Measurements from ENCODE around the gene DNMBP.
"Not testable (repeated sequence)": the region's sequence is repeated elsewhere in the genome, so short reads cannot be mapped to it uniquely, and the experiment has no call there.

The DNMBP gene

DNA sequence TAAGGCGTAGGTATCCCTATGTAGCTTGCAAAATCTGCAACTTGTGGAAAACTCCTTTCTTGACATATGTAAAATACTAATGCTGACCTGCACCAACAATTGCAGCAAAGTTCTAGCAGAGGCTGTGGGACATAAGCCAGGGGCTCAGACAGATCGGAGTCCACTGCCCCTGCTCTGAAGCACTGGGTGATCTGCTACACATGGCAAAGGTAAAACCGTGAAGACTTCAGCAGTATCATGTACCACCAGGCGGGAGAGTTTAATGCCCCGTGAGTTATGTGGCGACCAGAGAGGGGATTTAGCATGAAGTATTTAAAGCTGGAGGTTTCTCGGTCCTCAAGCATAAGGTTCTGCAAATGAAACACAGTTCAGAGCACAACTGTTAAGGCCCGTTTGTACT lies 150.9 kb downstream of the DNMBP start:
- no peak for DNase-seq (ENCODE audit: low read depth)

- DNase-seq (ENCODE audit: low read depth) = no peak
Observed at GRCh38 chr10:99855479-99856071, 154.2 kb downstream of the DNMBP start.

GRCh38 chr10:99854860-99855259 lies 154.9 kb downstream of the DNMBP start:
- DNase-seq (ENCODE audit: low read depth) = no peak

- DNase-seq (ENCODE audit: low read depth) = no peak
Observed at GRCh38 chr10:99853655-99854054, 156.1 kb downstream of the DNMBP start.

- no peak for DNase-seq (ENCODE audit: low read depth)
Observed at GRCh38 chr10:99852481-99853213, 157.1 kb downstream of the DNMBP start.

DNA sequence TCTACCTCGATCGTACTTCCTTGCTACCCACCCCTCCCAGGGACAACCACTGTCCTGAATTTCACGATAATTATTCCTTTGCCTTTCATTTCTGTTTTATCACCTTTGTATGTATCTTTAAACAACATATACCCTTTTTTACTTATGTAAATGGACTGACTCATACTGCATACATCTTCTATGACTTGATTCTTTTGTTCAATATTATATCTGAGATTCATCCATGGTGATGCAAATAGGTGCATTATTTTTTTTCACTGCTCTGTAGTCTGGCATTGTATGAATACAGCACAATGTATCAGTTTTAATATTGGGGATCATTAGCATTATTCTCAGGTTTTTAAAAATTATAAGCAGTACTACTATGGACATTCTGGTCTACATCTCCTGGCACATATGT lies 157.9 kb downstream of the DNMBP start:
- DNase-seq (ENCODE audit: low read depth) = no peak

DNA sequence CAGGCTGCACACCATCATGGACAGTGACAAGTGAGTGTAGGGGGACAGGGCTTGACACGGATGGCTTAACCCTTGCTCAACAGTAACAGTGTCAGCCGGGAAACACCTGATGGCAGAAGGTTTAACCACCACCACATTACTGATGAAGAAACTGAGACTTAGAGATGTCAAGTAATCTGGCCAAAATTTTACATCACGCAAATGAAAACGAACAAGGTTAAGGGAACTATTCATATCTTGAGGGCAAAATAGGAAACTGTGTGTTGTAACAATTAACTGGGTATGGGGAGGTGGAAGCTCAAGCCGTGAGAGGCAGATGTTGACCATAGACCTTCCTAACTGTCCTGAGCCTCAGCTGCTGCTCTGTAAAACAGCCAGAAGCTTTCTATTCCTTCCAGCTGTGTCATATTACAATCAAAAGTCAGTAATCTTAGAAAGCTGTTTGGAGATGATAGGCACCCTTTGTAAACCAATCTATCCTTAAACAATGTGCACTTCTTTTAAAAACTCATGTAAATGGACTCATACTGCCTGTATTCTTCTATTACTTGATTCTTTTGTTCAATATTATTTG lies 158.9 kb downstream of the DNMBP start:
- DNase-seq (ENCODE audit: low read depth) = no peak

GRCh38 chr10:99850021-99850766 lies 159.6 kb downstream of the DNMBP start:
- no peak for DNase-seq (ENCODE audit: low read depth)

DNA sequence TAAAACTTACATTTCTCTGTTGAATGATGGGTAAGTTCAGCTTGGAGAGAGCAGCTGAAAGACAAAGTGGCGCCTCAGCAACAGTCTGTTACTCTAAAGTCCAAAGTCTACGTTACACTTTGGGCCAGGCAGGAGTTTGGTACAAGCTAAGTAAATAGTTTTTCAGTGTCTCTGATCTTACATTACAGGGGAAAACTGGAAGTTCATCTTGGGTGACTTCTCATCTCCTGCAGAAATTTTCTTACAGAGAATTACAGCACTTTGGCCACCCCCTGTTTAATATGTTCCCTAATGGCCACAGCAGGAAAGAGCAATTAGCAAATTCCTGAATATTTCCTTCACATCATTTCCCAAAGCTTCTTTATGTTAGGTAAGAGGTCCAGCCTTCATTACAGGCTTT lies 160.2 kb downstream of the DNMBP start:
- DNase-seq (ENCODE audit: low read depth) = no peak

DNA sequence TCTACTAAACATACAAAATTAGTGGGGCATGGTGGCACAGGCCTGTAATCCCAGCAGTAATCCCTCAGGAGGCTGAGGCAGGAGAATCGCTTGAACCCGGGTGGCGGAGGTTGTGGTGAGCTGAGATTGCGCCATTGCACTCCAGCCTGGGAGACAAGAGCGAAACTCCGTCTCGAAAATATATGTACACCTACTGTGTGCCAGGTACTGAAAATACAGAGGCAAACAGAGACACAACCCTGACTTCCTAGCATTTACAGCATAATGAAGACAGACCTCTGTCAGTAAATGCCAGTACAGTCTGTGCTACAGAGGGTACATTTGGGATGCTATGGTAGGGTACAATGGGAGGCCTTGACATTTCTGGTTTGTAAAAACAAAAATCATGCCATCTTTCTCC lies 160.7 kb downstream of the DNMBP start:
- no peak for DNase-seq (ENCODE audit: low read depth)

DNA sequence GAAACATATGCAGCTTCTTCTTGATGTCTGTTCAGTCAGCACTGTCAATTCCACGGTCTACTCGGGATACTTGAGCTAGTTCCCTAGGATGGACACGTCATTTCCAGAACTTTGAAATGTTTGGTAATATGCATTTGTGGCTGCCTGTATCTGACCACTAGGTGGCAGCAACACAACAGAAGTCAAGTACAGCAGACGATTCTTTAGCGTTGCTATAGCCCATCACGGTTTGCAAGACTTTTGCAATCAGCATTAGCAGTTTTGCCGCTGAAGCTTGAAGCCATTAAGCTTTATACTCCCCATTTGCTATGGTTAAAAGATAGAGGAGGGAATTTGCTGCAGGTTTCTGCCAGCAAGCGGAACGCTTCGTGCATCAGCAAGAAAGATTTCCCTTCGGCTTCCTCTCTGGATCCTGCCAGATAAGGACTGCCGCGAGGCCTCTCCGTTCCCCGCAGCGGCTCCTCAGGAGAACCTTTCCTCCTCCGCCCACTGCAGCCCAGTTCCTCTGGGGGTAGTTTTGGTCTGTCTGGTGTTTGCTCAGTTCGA lies 163.8 kb downstream of the DNMBP start:
- peak; percentile 36 for DNase-seq (ENCODE audit: low read depth)

GRCh38 chr10:99844433-99844955 lies 165.3 kb downstream of the DNMBP start:
- DNase-seq (ENCODE audit: low read depth) = no peak

DNA sequence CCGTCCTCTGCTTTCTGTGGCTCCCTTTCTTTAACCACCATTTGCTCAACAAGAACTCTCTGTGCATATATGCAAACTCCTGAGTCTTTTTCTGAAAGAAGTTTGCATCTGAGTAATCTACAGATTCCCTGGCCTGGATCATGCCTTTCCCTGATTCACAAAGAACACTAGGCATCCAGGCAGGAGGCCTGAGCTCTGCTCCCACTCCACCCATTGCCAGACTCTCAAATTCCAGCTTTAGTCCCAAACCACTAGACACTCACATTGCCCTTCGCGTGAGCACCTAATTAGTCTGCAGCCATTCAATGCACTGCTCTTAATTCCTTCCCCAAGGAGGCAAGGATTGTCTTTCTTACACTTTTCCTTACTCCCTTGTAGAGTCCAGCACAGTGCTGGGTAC lies 166.4 kb downstream of the DNMBP start:
- DNase-seq (ENCODE audit: low read depth) = no peak

DNA sequence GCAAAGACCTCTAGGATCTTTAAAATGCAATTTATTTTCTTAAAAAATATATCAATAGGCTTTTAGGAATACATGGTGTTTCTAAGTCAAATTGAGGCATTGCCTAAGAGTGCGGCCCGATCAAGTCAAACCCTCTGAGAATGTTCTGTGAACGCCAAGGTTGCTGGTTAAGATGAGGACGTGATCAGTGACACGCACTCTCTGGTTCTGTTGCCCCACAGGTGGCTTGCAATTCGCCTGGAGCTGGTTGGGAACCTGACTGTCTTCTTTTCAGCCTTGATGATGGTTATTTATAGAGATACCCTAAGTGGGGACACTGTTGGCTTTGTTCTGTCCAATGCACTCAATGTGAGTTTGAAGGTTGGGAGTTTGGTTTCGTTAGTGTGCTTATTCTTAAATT lies 168.0 kb downstream of the DNMBP start:
- no peak for DNase-seq (ENCODE audit: low read depth)

DNA sequence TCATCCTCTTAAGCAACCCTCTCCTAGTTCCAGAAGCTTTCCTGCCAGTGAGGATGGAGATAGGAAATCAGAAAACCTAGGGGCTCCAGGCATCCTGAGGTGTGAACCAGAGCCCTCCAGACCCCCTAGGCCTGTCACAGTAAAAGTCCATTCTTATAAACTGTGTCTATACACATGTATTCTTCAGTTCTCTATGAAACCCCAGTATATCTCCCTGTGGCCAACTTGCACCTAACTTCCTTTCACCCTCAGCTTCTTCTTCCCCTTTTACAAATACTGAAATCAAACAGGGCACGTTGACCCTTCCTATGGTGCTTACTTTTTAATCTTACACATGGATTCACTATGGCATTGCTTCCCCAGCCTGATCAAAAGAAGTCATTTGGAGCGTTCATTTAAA lies 168.9 kb downstream of the DNMBP start:
- not testable (repeated sequence) for DNase-seq (ENCODE audit: low read depth)

DNA sequence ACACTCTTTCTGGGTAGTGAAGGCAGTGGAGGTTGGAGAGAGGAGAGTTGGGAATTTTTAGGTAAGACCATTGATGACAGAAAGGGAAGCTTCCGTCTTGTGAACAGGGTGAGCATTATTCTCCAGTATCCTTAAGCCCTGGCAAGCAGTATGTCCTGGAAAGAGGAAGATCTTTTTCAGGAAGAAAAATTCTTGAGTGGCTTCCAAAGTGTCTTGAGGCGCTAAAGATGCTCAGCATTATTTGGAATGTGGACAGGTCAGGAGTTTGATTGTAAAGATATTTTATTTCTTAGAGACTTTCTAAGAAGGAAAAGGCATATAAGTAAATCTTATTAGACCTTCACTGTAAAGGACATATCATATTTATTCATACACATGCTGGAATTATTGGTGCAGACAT lies 173.0 kb downstream of the DNMBP start:
- no peak for DNase-seq (ENCODE audit: low read depth)

DNA sequence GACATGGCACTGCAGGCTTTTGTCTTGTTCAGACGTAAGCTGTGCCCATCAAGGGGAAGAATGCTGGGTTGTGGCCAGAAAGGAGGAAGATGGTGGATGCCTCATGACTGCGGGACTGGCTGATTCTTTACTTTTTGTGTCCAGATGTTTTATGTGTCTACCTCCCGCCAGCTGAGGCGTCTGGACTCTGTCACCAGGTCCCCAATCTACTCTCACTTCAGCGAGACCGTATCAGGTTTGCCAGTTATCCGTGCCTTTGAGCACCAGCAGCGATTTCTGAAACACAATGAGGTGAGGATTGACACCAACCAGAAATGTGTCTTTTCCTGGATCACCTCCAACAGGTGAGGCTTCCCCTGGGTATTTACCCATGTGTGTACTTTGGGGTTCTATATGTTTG lies 173.8 kb downstream of the DNMBP start:
- DNase-seq (ENCODE audit: low read depth) = no peak

DNA sequence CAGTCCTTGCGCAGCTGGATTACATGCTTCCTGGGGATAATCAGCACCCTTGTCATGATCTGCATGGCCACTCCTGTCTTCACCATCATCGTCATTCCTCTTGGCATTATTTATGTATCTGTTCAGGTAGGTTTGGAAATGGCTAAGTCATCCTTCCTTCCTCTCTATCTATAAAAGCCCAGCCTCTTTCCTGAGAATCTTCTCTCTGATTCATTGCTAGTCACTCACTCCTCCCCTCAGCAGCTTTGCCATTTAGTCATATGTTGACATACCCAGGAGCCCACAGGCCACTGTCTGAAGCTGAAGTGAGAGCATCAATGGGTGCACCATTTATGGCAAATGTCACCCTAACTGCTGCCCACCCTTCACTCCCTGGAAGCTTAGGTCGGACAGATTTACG lies 175.3 kb downstream of the DNMBP start:
- no peak for DNase-seq (ENCODE audit: low read depth)

DNA sequence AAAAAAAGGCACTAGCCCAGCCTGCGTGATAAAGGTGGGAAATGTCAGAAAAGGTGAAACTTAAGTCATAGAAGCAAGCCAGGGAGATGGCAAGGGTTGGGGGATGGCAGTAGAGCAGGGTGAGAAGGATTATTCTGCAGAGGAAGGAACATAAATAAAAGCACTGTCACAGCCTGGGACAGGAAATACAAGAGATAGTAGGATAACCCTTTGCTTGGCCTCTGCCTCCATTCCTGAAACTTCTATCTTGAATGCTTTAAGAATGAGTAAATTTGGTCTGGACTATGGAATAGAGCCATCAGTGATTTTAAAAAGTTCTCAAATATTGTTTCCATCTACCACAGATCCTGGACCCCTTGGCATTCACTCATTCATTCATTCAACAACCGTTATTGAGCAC lies 177.3 kb downstream of the DNMBP start:
- DNase-seq (ENCODE audit: low read depth) = no peak

- DNase-seq (ENCODE audit: low read depth) = no peak
Observed at GRCh38 chr10:99828464-99828863, 181.3 kb downstream of the DNMBP start.

- no peak for DNase-seq (ENCODE audit: low read depth)
Observed at GRCh38 chr10:99827936-99828335, 181.8 kb downstream of the DNMBP start.

All from stimulated activated CD8-positive, alpha-beta memory T cell treated with anti-CD3 and anti-CD28 coated beads, Interleukin-12 subunit alpha, Interleukin-12 subunit beta, amount 100 ng/mL, for 4 hours (primary cell).